Non-pigmented ciliary epithelial cell (primary cell): Measurements from ENCODE around the gene C22orf39.
A peak's percentile ranks its signal among the peaks of the same experiment; 100 is the strongest.

Source experiments
- DNase-seq: peaks from one replicate; pipeline ENCODE4 v3.0.0-alpha.2; 2010; ENCODE audit warnings: low read depth

The C22orf39 gene

GRCh38 chr22:19447330-19448075 is at the start of gene C22orf39:
C22orf39 (minus strand) TSS chr22:19447711; CDS start chr22:19447688, 23 bp downstream.
- DNase-seq = peak; percentile 68

DNA sequence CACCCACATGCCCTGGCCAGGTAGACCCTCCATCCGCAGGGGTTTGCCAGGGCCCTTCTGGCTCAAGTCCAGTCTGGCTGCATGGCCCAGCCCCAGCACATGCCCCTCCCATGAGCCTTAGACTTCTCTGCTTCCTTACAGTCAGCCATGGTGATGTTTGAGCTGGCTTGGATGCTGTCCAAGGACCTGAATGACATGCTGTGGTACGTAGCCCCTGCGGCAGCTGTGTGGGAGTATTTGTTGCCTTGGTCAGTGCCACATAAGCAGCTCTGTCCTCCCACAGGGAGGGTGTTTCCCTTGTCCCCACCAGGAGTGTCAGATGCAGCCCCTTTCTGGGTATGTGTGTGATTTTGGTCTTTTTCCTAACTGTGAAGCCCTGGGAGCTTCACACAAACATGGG is 49.7 kb upstream of the C22orf39 start:
- DNase-seq = peak; percentile 93

GRCh38 chr22:19496324-19496630 is 48.8 kb upstream of the C22orf39 start:
- DNase-seq = no peak

DNA sequence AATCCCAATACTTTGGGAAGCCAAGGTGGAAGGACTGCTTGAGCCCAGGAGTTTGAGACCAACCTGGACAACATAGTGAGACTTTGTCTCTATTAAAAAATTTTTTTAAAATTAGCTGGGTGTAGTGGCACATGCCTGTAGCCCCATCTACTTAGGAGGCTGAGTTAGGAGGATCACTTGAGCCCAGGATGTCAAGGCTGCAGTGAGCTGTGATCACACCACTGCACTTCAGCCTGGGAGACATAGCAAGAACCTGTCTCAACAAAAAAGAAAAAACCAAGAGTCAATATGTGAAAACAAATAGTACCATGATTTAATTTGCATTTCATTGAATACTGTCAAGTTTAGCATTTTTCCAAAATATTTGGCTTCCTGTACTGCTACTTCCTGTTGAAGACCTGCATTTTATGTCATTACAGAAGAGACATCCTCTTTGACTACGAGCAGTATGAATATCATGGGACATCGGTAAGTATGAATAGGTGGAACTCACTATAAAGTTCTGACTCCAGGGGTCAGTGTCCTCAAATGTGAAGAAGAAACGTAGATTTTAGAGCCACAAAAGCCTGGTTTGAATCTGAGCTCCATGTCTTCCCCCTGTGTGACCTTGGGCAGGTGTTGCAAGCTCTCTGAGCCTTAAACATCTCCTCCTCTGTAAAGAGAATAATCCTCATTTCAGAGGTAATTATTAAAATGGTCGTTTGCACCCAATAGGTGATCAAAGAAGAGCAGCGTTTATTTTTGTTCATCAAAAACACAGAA is 48.2 kb upstream of the C22orf39 start:
- no peak for DNase-seq

GRCh38 chr22:19494676-19495173 is 47.2 kb upstream of the C22orf39 start:
- DNase-seq = no peak

DNA sequence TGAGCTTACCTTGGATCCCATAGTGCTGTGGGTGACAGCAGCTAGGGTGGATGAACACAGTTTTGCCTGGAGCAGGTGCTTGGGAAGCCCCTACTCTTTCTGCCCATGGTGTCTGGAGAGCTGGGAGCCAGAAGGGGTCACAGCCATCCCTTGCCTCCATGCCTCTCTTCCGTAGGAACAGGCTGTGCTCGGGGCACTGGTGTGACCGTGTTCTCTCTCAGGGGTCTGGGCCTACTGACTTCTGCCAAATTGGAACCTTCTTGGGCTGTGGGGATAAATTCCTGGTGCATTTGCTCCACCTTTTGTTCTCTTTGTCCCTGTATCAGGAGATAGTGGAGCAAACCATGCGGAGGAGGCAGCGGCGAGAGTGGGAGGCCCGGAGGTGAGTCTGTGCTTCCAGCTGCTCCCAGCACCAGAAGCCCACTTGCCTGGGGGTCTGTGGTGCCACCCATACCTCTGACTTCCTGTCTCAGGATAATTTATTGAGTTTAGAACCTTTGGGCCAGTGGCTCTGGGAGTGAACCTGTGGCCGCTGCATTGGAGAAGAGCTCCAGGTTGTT is 46.6 kb upstream of the C22orf39 start:
- no peak for DNase-seq

- no peak for DNase-seq
Observed at GRCh38 chr22:19492504-19493174, 45.1 kb upstream of the C22orf39 start.

GRCh38 chr22:19490628-19491230 is 43.2 kb upstream of the C22orf39 start:
- no peak for DNase-seq

DNA sequence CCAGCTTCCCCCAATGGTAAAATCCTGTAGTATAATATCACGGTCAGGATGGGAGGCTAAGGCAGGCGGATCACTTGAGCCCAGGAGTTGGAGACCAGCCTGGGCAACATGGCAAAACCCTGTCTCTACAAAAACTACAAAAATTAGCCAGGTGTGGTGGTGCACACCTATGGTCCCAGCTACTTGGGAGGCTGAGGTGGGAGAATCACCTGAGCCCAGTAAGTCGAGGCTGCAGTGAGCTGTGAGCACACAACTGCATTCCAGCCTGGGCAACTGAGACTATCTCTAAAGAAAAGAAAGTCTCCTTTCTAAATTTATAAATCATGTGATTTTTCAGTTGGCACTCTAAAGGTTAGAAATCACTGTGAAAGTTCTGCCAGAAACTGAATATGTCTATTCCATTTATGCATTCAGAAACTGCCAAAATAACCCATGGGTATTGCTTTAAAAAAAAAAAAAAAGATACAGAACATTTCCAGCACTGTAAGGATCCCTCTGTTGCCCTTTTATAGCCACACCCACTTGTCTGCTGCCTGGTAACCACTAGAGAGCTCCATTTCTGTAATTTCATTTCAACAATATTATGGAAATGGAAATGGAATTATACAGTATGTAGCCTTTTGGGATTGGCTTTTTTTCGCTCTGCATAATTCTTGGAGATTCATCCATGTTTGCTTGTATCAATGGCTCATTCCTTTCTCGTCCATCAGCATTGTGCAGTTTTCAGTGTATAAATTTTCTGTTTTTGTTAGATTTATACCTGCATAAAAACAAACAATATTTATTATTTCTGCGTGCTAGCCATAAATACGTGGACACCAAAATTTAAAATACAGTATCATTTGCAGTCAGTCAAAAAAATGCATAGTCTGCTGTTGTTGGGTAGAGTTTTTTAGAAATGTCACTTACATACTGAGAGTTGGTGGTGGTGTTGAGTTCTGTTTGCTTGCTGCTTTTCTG is 41.7 kb upstream of the C22orf39 start:
- DNase-seq = no peak

DNA sequence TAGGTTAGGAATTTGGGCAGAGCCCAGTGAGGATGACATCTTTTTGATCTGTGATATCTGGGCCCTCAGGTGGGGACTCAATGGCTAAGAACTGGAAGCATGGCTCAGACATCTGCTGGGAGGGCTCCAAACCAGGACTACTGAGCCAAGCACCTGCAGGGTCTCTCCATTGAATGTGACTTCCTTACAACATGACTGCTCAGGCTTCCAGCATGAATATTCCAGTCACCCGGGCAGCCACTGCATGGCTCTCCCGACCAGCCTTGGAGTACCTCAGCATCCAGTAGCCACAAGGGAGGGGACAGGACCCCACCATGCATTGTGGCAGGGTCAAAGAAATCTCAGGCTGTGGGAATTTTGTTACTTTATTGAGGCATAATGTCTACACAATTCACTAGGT is 40.8 kb upstream of the C22orf39 start:
- DNase-seq = no peak

- peak; percentile 73 for DNase-seq
Observed at GRCh38 chr22:19483481-19484244, 36.2 kb upstream of the C22orf39 start.

GRCh38 chr22:19482297-19482696 is 34.8 kb upstream of the C22orf39 start:
- DNase-seq = no peak

DNA sequence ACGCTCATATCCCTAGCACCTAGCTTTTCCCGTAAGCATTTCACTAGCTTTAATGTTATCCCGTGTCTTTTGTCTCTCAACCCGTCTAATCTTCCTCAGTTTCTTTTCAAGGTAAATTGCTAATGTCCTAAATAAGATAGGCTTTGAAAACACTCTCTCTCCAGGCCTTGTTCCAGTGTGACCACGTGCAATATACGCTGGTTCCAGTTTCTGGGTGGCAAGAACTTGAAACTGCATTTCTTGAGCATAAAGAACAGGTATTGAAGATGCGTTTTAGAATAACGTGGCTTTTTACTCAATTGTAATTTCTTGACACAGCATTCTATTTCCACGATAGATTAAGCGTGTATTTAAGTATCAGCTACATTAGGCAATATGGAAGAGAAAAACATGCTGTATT is 33.3 kb upstream of the C22orf39 start:
- DNase-seq = no peak

- no peak for DNase-seq
Observed at GRCh38 chr22:19480173-19480568, 32.7 kb upstream of the C22orf39 start.

DNA sequence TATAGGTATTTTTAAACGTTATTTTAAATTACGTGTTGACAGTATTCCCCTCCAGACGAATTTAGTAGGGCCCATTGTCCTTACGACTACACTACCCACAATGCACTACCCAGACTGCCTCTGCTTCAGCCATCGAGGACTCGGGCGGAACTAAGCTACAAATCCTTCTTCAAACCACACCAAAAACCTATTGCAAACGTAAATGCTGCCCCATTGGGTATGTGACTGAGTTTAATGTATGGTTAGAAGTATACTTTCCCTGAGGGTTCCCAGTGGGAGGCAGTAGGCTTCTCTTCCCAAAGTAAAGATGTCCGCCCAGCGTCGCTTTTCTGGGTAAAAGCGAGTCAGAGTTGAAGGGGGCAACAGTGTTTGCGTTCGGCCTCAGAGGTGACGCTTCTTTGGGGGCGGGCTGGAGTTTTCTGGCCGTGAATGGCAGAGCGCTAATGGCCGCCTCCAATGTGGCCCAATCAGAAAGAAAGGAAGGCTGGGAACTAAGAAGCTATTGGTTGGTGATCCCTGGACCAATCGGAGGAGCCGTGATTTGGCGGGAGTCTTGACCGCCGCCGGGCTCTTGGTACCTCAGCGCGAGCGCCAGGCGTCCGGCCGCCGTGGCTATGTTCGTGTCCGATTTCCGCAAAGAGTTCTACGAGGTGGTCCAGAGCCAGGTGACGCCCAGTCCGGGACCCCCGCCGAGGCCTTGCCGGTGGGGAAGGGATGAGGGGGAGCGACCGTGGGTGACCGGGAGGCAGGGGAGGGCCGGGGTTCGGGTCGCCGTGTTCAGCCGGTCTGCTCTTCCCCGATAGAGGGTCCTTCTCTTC is 32.1 kb upstream of the C22orf39 start, which contains the start of gene CDC45:
CDC45 (plus strand) TSS at position 566 of the 818 bp plus-strand sequence; CDS start at position 615, 49 bp downstream.
- peak; percentile 95 for DNase-seq

DNA sequence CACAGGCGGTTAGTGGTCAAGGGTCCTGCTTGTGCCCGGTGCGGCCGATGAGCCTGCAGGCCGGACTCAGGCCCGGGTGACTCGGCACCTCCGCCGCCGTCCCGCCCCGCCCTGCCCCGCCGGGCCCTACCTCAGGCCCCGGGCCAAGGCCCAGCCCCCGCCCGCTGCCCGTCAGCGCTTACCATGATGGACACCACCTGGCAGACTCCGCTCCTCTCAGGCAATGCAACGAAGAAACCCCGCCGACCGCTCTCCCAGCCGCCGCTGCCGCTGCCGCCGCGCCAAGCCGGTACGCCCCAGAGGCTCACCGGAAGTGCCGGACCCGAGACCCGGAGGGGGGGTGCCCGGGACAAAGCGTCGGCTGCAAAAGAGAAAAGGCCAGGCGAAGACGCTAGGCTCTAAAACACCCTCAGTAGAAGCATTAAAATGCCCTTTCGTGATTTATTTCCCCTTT is 31.4 kb upstream of the C22orf39 start, which contains the start of gene UFD1:
UFD1 (minus strand) TSS at position 293 of the 454 bp plus-strand sequence; CDS start at position 185, 108 bp downstream.
- DNase-seq = no peak

DNA sequence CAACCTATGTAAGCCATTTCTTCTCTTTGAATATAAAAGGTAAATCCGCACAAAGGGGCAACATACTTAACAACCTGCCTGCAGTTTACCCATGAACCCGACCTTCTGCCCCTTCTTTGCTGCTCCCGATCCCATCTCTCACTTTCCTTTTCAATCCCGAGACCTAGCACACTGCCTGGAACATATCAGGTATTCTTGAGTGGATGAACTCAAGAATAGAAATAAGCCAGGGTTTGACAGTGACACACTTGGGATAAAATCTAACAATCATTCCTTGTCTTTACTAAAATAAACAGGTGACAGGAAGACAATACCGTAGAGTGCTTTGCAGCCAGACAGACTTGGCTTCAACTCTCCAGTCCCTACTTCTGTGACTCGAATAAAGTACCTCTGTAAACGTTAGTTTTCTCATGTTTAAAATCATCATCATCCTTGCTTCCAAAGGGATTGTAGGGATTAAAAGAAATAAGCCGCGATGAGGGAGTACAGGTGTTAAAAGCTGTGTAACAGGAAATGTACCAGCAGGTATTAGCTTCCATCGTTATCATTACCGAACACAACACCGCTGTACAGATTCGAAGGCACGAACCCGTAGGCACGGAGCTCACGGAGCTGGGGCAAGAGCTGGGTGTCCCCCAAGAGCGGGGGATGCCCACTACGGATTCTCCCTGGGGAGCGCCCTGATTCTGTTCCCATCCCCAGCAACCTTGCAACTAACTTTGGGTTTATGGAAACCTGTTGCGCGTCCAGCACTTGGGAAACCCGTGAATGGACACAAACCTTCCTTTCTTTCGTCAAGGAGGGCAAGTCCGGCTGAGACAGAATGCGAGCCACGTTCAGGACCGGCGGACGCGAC is 30.8 kb upstream of the C22orf39 start:
- DNase-seq = no peak
